ENCODE data around the gene ARHGEF17. TPM values are rescaled to one million over a fixed set of nuclear protein-coding genes. Genes with fewer than 3 reads are reported as not detected.

The ARHGEF17 gene
- total RNA-seq, 2 donors from 2014 or later, result 31.0 to 39.0 TPM

- Histone ChIP-seq H3K9me3 (ENCODE audit: control insufficient read depth, low read length) (no peaks in the 10 kb centered on the region), H3K36me3 (ENCODE audit: control insufficient read depth, insufficient read depth, low read length) (no peaks in the 10 kb centered on the region), H3K9ac (ENCODE audit: extremely low read depth, low read length, poor library complexity, severe bottlenecking) (no peak overlapping the region), H3K4me3 (ENCODE audit: low read length) (no peak overlapping the region), H3K4me1 (ENCODE audit: control insufficient read depth, insufficient read depth, low read length) (no peaks in the 10 kb centered on the region), H3K27ac (ENCODE audit: low read depth, low read length) (no peak overlapping the region), H3K27me3 (ENCODE audit: control insufficient read depth, insufficient read depth, low read length, poor library complexity, severe bottlenecking) (no peaks in the 10 kb centered on the region)
- WGBS, 2 experiments (ENCODE audit: insufficient coverage in 1 of 2, insufficient read length in 1 of 2), result 93 to 94% methylated on average over 4 to 7 of the region's 7 CpGs
- no peaks in the 10 kb centered on the region for H3K36me3 Mint-ChIP-seq (ENCODE audit: low read depth)
- DNase-seq, result no peak
- no peak overlapping the region for H3K27ac Mint-ChIP-seq
- H3K4me1 Mint-ChIP-seq, result peaks cover 9% of the 10 kb centered on the region
- no peak for TF ChIP-seq CTCF (conservative IDR thresholded peaks at IDR 0.05)
- no peaks in the 10 kb centered on the region for H3K9me3 Mint-ChIP-seq
- H3K27me3 Mint-ChIP-seq (ENCODE audit: insufficient read depth), result no peaks in the 10 kb centered on the region
- H3K4me3 Mint-ChIP-seq, result no peak overlapping the region
Measured at GRCh38 chr11:73389916-73390315, 81.8 kb downstream of the ARHGEF17 start.

- Mint-ChIP-seq H3K4me3 (no peak overlapping the region), H3K27me3 (ENCODE audit: insufficient read depth) (no peaks in the 10 kb centered on the region), H3K27ac (no peak overlapping the region), H3K9me3 (no peaks in the 10 kb centered on the region), H3K4me1 (peaks cover 5% of the 10 kb centered on the region), H3K36me3 (ENCODE audit: low read depth) (no peaks in the 10 kb centered on the region)
- Histone ChIP-seq H3K9me3 (ENCODE audit: control insufficient read depth, low read length) (no peaks in the 10 kb centered on the region), H3K36me3 (ENCODE audit: control insufficient read depth, insufficient read depth, low read length) (no peaks in the 10 kb centered on the region), H3K9ac (ENCODE audit: extremely low read depth, low read length, poor library complexity, severe bottlenecking) (no peak overlapping the region), H3K27ac (ENCODE audit: low read depth, low read length) (no peak overlapping the region), H3K4me1 (ENCODE audit: control insufficient read depth, insufficient read depth, low read length) (no peaks in the 10 kb centered on the region), H3K4me3 (ENCODE audit: low read length) (no peak overlapping the region), H3K27me3 (ENCODE audit: control insufficient read depth, insufficient read depth, low read length, poor library complexity, severe bottlenecking) (no peaks in the 10 kb centered on the region)
- 84 to 91% methylated on average over 6 to 12 of the region's 12 CpGs for WGBS, 2 experiments (ENCODE audit: insufficient coverage in 1 of 2, insufficient read length in 1 of 2)
- TF ChIP-seq CTCF (conservative IDR thresholded peaks at IDR 0.05), result no peak
- DNase-seq, result no peak
Measured at GRCh38 chr11:73390601-73391565, 82.8 kb downstream of the ARHGEF17 start.

GRCh38 chr11:73391665-73392064, 83.6 kb downstream of the ARHGEF17 start:
- H3K36me3 ChIP-seq (ENCODE audit: control insufficient read depth, insufficient read depth, low read length), result no peaks in the 10 kb centered on the region
- WGBS, 2 experiments (ENCODE audit: insufficient coverage in 1 of 2, insufficient read length in 1 of 2), result 91 to 96% methylated on average over 10 of the region's 10 CpGs
- no peaks in the 10 kb centered on the region for H3K4me1 ChIP-seq (ENCODE audit: control insufficient read depth, insufficient read depth, low read length)
- Mint-ChIP-seq H3K4me3 (no peak overlapping the region), H3K27me3 (ENCODE audit: insufficient read depth) (no peaks in the 10 kb centered on the region), H3K36me3 (ENCODE audit: low read depth) (no peaks in the 10 kb centered on the region), H3K27ac (no peak overlapping the region), H3K9me3 (no peaks in the 10 kb centered on the region), H3K4me1 (peaks cover 5% of the 10 kb centered on the region)
- DNase-seq, result no peak
- no peaks in the 10 kb centered on the region for H3K27me3 ChIP-seq (ENCODE audit: control insufficient read depth, insufficient read depth, low read length, poor library complexity, severe bottlenecking)
- no peak overlapping the region for H3K4me3 ChIP-seq (ENCODE audit: low read length)
- no peak overlapping the region for H3K27ac ChIP-seq (ENCODE audit: low read depth, low read length)
- H3K9me3 ChIP-seq (ENCODE audit: control insufficient read depth, low read length), result no peaks in the 10 kb centered on the region
- no peak for TF ChIP-seq CTCF (conservative IDR thresholded peaks at IDR 0.05)
- no peak overlapping the region for H3K9ac ChIP-seq (ENCODE audit: extremely low read depth, low read length, poor library complexity, severe bottlenecking)
